A549 (cell line): Measurements from ENCODE around the gene KCTD19. TPM values are rescaled to one million over a fixed set of nuclear protein-coding genes. Genes with fewer than 3 reads are reported as not detected.

ENCODE experiments used
- ATAC-seq, 2 experiments: fragments of 200-7000 bp in 1 of 2; fragments of >200 bp in 1 of 2; cut with Nextera tagmentation in 1 of 2; cut with Tn5 transposase in 1 of 2; 3 replicates each; pipeline versions ENCODE4 v1.8.0 to v1.9.1; 2018 to 2020; ENCODE audit warnings: mild to moderate bottlenecking in 1 of 2, moderate library complexity in 1 of 2
- CTCF ChIA-PET: fragments of 300-600 bp; sonication (Branson Sonifier 250); formaldehyde crosslinking; extraction: SDS; loops from one replicate; lab custom pipeline; 2021; ENCODE audit warnings: antibody characterized with exemption, inconsistent platforms; lab: Yijun Ruan, JAX
- POLR2A ChIA-PET: fragments of 350-600 bp; formaldehyde crosslinking; extraction: SDS; loops from one replicate; lab custom pipeline; 2021; ENCODE audit warnings: antibody characterized with exemption, inconsistent platforms; lab: Yijun Ruan, JAX
- DNase-seq, 2 experiments: peaks; one replicate each; pipeline versions ENCODE4 v3.0.0 to v3.0.0-alpha.2; 2011 to 2016; ENCODE audit warnings: low read depth in 1 of 2, low spot score in 1 of 2
- FAIRE-seq: peaks from 2 replicates; lab custom pipeline; 2011; peaks lifted over from hg19 to GRCh38; lab: Jason Lieb, UNC
- H3K27ac ChIP-seq, 2 experiments: fragments of >200 bp; sonication (Bioruptor Twin); formaldehyde crosslinking; 3 replicates each; pipeline ENCODE4 v1.5.1; 2016 to 2017
- H3K4me1 ChIP-seq: fragments of >200 bp; sonication (Bioruptor Twin); formaldehyde crosslinking; 3 replicates; pipeline ENCODE4 v1.6.1; 2016
- H3K4me2 ChIP-seq: fragments of >200 bp; sonication (Bioruptor Twin); formaldehyde crosslinking; 3 replicates; pipeline ENCODE4 v1.6.1; 2016
- H3K4me3 ChIP-seq: fragments of >200 bp; sonication (Bioruptor Twin); formaldehyde crosslinking; 3 replicates; pipeline ENCODE4 v1.5.1; 2016
- H3K9me3 ChIP-seq: fragments of >200 bp; sonication (Bioruptor Twin); formaldehyde crosslinking; 3 replicates; pipeline ENCODE4 v1.6.1; 2016
- CEBPB ChIP-seq, 2 experiments: fragments of >200 bp in 1 of 2; sonication (Bioruptor Twin) in 1 of 2; formaldehyde crosslinking in 1 of 2; IDR thresholded peaks; 2 replicates each; pipeline ENCODE4 v1.6.1; 2012 to 2016
- EP300 ChIP-seq, 2 experiments: fragments of >200 bp; sonication (Bioruptor Twin); formaldehyde crosslinking; IDR thresholded peaks; 2 replicates in 1 of 2; 3 replicates in 1 of 2; pipeline ENCODE4 v1.6.1; 2016 to 2017
- FOSL2 ChIP-seq, 2 experiments: fragments of 450-650 bp in 1 of 2; fragments of >200 bp in 1 of 2; sonication (Bioruptor Twin) in 1 of 2; formaldehyde crosslinking; IDR thresholded peaks; 2 replicates each; pipeline versions ENCODE4 v1.5.0 to v1.6.1; 2016 to 2020; ENCODE audit warnings: mild to moderate bottlenecking in 1 of 2, moderate library complexity in 1 of 2
- MAZ ChIP-seq: fragments of 150-350 bp; IDR thresholded peaks from 2 replicates; pipeline ENCODE4 v1.6.1; 2014; ENCODE audit warnings: antibody characterized with exemption, low read depth, low read length, borderline replicate concordance
- NPAS2 ChIP-seq: fragments of 250-450 bp; sonication (Bioruptor Pico); IDR thresholded peaks from 2 replicates; pipeline ENCODE4 v1.8.0; 2022; ENCODE audit warnings: mild to moderate bottlenecking, moderate library complexity, borderline replicate concordance
- POLR2AphosphoS2 ChIP-seq: conservative IDR thresholded peaks from 2 replicates; pipeline ENCODE4 v1.6.1; 2012; ENCODE audit warnings: low read length, improper control_type of control experiment, inconsistent platforms
- RFX5 ChIP-seq: fragments of 450-650 bp; IDR thresholded peaks from 2 replicates; pipeline ENCODE4 v1.7.1; 2014; ENCODE audit warnings: antibody characterized with exemption, mild to moderate bottlenecking, moderate library complexity
- TFCP2L1 ChIP-seq: fragments of 250-450 bp; sonication (Bioruptor Pico); IDR thresholded peaks from 2 replicates; pipeline ENCODE4 v1.5.0; 2021; ENCODE audit warnings: mild to moderate bottlenecking
- ZNF302 ChIP-seq: fragments of 250-450 bp; sonication (Bioruptor Pico); IDR thresholded peaks from 2 replicates; pipeline ENCODE4 v1.9.0; 2021; ENCODE audit warnings: inconsistent platforms, mild to moderate bottlenecking, moderate library complexity
- ZSCAN20 ChIP-seq: fragments of 250-450 bp; sonication (Bioruptor Pico); IDR thresholded peaks from 2 replicates; pipeline ENCODE4 v1.8.0; 2022; ENCODE audit warnings: mild to moderate bottlenecking, moderate library complexity
- whole genome bisulfite sequencing: methylation state at CpG from one replicate; pipeline ENCODE4 v1.1.6; 2017; ENCODE audit errors: missing lambda C conversion rate; 5-methylcytosine and 5-hydroxymethylcytosine counted together
- polyA plus RNA-seq, 4 experiments: library from polyadenylated mRNA; depleted of rRNA in 3 of 4; stranded (reverse); fragments of >200 nt; fragmentation: RNase III in 1 of 4; extraction: RNeasy Plus Mini Kit Qiagen cat#74134 plus additional on column Dnase treatment in 1 of 4; gene quantifications; 2 replicates in 3 of 4; 3 replicates in 1 of 4; pipeline ENCODE4 v1.2.3, GENCODE V29; 2011 to 2017
- TF ChIP-seq, protein P1 (sequence below): fragments of 250-450 bp; sonication (Bioruptor Pico); IDR thresholded peaks from 2 replicates; pipeline ENCODE4 v1.5.0; 2021; ENCODE audit warnings: mild to moderate bottlenecking, moderate library complexity, borderline replicate concordance
- TF ChIP-seq, protein P2 (sequence below): IDR thresholded peaks from 2 replicates; pipeline ENCODE4 v1.6.1; 2012
- TF ChIP-seq, protein P3 (sequence below): fragments of 150-350 bp; IDR thresholded peaks from 2 replicates; pipeline ENCODE4 v1.6.1; 2014; ENCODE audit warnings: low read depth, mild to moderate bottlenecking, low read length

The KCTD19 gene
- polyA plus RNA-seq, 2 of the 4 experiments (the other 2 are of a cell fraction), result 0.57 to 1.1 TPM

DNA sequence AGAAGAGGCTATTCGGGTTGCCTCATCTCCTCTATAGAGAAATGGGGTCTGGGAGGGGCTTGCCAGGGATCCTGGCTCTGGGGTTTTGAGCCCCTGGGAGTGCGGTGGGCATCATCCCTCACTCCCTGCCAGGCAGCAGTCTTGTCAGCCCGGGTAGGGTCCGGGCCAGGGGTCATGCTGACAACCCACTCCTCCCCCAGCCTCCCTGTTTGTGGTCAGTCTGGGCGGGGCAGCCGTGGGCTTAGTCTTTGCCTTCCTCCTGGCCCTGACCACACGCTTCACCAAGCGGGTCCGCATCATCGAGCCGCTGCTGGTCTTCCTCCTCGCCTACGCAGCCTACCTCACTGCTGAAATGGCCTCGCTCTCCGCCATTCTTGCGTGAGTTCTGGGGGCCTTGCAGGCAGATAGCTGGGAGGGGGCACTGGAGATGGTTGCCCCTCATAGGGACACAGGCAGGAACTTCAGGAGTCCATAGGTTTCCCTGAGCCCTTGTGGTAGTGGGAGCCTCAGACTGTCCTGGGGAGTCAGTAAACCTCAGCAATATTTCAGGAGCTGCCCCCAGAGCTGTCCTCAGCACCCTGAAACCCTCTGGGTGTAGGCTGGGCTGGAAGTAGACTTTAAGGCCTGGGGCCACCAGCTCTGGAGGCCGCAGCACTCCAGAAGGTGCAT, 70.9 kb downstream of the KCTD19 start:
- FAIRE-seq, result no peak
- TF ChIP-seq, protein P1, sequence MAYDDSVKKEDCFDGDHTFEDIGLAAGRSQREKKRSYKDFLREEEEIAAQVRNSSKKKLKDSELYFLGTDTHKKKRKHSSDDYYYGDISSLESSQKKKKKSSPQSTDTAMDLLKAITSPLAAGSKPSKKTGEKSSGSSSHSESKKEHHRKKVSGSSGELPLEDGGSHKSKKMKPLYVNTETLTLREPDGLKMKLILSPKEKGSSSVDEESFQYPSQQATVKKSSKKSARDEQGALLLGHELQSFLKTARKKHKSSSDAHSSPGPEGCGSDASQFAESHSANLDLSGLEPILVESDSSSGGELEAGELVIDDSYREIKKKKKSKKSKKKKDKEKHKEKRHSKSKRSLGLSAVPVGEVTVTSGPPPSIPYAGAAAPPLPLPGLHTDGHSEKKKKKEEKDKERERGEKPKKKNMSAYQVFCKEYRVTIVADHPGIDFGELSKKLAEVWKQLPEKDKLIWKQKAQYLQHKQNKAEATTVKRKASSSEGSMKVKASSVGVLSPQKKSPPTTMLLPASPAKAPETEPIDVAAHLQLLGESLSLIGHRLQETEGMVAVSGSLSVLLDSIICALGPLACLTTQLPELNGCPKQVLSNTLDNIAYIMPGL (CRISPR knock-in tag), result no peak
- TF ChIP-seq MAZ, result no peak
- TF ChIP-seq EP300 (IDR thresholded peaks at IDR 0.05), result no peak
- TF ChIP-seq, protein P2, sequence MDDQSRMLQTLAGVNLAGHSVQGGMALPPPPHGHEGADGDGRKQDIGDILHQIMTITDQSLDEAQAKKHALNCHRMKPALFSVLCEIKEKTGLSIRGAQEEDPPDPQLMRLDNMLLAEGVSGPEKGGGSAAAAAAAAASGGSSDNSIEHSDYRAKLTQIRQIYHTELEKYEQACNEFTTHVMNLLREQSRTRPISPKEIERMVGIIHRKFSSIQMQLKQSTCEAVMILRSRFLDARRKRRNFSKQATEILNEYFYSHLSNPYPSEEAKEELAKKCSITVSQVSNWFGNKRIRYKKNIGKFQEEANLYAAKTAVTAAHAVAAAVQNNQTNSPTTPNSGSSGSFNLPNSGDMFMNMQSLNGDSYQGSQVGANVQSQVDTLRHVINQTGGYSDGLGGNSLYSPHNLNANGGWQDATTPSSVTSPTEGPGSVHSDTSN, result no peak
- TF ChIP-seq RFX5, result no peak
- H3K27ac ChIP-seq, result no peak overlapping the region
- no peaks in the 10 kb centered on the region for H3K4me1 ChIP-seq
- ChIA-PET POLR2A (no interaction called here), CTCF (interaction anchor here (0.8 to 2.4 kb wide), 5 partner anchors 8 to 60 kb away, joined by 3 to 9 read pairs (median 4); no protein-coding TSS in a partner anchor)
- no peaks in the 10 kb centered on the region for H3K9me3 ChIP-seq
- no peak for ATAC-seq
- no peak overlapping the region for H3K4me2 ChIP-seq
- WGBS, result 89% methylated on average over 17 of the region's 17 CpGs
- DNase-seq, result no peak
- no peak overlapping the region for H3K4me3 ChIP-seq

DNA sequence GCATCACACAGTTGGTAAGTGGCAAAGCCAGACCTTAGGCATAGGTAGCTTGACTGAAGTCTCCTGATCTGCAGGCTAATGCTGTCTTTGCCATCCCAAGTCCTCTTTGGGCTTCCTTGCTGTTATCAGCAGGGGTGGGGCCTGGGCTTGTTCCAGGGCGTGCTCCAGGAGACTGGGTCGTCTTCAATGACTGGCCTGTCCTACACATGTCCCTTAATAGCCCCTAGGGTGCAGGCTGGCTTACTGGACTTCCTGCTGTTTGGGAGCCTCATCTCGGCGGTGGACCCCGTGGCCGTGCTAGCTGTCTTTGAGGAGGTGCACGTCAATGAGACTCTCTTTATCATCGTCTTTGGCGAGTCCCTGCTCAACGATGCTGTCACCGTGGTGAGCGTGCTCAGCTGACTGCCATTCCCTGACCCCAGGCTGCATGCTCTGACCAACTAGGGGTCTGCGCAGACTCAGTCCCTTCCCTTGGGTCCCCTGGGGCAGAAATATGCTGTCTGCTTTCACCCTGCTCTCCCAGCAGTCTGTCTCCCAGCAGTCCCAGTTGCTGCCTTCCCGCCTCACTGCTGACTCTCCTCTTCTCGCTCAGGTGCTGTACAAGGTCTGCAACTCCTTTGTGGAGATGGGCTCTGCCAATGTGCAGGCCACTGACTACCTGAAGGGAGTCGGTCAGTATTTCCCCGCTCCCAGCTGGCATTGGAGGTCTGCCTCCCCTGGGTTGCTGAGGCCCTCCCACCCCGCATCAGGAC, 71.6 kb downstream of the KCTD19 start:
- no peak for TF ChIP-seq POLR2AphosphoS2
- TF ChIP-seq ZSCAN20, result no peak
- TF ChIP-seq CEBPB (IDR thresholded peaks at IDR 0.05), result no peak
- POLR2A ChIA-PET, result no interaction called here
- DNase-seq, result no peak
- FAIRE-seq, result no peak
- H3K4me2 ChIP-seq, result no peak overlapping the region
- H3K4me1 ChIP-seq, result 0 out of 3 replicates have a peak, but pooled peaks cover 3% of the 10 kb centered on the region
- no peak overlapping the region for H3K4me3 ChIP-seq
- H3K9me3 ChIP-seq, result no peaks in the 10 kb centered on the region
- CTCF ChIA-PET, result interaction anchor here (0.6 to 2.4 kb wide), 5 partner anchors 9 to 245 kb away, joined by 3 to 9 read pairs (median 4); partner anchors contain the start of gene ZDHHC1
- WGBS, result 88% methylated on average over 17 of the region's 18 CpGs
- no peak for ATAC-seq
- no peak overlapping the region for H3K27ac ChIP-seq

DNA sequence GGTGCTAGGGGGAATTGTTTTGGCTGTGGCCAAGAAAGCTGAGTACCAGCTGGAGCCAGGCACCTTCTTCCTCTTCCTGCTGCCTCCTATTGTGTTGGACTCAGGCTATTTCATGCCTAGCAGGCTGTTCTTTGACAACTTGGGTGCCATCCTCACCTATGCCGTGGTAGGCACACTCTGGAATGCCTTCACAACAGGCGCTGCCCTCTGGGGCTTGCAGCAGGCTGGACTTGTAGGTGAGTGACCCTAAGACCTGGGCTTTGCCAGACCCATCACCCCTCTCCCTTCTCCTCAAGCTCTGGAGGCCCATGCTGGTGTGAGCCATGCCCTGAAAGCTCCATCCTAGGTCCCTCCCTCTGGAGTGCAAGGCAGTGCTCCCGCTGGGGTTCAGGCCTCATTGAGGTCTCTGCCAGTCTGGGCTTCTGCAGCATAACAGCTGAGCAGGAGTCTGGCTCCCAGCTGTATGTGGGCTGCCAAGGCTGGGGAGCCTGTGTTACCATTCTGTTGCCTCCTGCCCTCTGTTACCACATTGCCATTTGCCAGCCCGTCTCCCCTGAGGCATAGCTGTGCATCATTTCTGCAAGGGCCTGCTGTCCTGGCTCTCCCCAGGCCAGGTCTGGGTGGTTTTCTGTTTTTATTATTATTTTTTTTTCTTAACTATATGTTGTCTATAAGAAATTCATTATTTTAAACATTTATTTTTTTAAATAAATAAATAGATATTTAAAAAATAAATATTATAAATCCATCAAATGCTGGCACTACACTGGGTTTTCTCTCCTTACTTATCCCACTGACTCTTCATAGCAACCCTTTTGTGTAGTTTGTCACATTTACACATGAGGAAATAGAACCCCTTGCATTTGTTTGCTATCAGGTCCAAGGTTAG, 73.7 kb downstream of the KCTD19 start:
- no peak overlapping the region for H3K4me3 ChIP-seq
- DNase-seq (no peak), FAIRE-seq (no peak), ATAC-seq (no peak)
- WGBS, result 96% methylated on average over 4 of the region's 4 CpGs
- TF ChIP-seq, protein P3, sequence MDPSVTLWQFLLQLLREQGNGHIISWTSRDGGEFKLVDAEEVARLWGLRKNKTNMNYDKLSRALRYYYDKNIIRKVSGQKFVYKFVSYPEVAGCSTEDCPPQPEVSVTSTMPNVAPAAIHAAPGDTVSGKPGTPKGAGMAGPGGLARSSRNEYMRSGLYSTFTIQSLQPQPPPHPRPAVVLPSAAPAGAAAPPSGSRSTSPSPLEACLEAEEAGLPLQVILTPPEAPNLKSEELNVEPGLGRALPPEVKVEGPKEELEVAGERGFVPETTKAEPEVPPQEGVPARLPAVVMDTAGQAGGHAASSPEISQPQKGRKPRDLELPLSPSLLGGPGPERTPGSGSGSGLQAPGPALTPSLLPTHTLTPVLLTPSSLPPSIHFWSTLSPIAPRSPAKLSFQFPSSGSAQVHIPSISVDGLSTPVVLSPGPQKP, result no peak
- TF ChIP-seq NPAS2 (CRISPR knock-in tag) (no peak), TFCP2L1 (no peak), ZNF302 (no peak), FOSL2 (IDR thresholded peaks at IDR 0.05) (no peak), FOSL2 (CRISPR knock-in tag; IDR thresholded peaks at IDR 0.05) (no peak)
- H3K4me1 ChIP-seq, result peaks cover 14% of the 10 kb centered on the region
- POLR2A ChIA-PET, result no interaction called here
- CTCF ChIA-PET, result interaction anchor here (0.6 to 1.7 kb wide), 6 partner anchors 8 to 275 kb away, joined by 3 to 8 read pairs (median 3); no protein-coding TSS in a partner anchor
- no peak overlapping the region for H3K27ac ChIP-seq
- H3K4me2 ChIP-seq, result no peak overlapping the region
- no peaks in the 10 kb centered on the region for H3K9me3 ChIP-seq
